Measurements from ENCODE around the gene TJP1.

TJP1 gene

DNA sequence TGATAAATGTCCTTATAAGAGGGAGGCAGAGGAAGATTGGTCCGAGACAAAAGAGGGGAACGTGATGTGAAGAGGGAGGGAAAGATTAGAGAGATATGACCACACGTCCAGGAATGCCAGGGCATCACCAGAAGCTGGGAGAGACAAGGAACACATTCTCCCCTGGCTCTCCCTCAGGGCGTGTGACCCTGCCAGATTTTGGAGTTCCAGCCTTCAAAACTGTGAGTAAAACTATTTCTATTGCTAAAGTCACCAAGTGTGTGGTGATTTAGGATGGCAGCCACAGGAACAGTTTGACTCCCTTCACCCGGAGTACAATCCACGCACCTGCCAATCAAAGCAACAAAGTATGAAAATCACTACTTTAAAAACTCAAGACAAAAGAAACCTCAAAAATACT, 32.1 kb upstream of the TJP1 start:
- no peak for DNase-seq (ENCODE audit: low read depth)
- TF ChIP-seq, protein P1, sequence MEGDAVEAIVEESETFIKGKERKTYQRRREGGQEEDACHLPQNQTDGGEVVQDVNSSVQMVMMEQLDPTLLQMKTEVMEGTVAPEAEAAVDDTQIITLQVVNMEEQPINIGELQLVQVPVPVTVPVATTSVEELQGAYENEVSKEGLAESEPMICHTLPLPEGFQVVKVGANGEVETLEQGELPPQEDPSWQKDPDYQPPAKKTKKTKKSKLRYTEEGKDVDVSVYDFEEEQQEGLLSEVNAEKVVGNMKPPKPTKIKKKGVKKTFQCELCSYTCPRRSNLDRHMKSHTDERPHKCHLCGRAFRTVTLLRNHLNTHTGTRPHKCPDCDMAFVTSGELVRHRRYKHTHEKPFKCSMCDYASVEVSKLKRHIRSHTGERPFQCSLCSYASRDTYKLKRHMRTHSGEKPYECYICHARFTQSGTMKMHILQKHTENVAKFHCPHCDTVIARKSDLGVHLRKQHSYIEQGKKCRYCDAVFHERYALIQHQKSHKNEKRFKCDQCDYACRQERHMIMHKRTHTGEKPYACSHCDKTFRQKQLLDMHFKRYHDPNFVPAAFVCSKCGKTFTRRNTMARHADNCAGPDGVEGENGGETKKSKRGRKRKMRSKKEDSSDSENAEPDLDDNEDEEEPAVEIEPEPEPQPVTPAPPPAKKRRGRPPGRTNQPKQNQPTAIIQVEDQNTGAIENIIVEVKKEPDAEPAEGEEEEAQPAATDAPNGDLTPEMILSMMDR (IDR thresholded peaks at IDR 0.05; ENCODE audit: low read depth, low read length, missing control alignments): no peak
- in situ Hi-C loops (cut with HindIII; ENCODE audit: low sequenced_read_pairs): no loop called here

DNA sequence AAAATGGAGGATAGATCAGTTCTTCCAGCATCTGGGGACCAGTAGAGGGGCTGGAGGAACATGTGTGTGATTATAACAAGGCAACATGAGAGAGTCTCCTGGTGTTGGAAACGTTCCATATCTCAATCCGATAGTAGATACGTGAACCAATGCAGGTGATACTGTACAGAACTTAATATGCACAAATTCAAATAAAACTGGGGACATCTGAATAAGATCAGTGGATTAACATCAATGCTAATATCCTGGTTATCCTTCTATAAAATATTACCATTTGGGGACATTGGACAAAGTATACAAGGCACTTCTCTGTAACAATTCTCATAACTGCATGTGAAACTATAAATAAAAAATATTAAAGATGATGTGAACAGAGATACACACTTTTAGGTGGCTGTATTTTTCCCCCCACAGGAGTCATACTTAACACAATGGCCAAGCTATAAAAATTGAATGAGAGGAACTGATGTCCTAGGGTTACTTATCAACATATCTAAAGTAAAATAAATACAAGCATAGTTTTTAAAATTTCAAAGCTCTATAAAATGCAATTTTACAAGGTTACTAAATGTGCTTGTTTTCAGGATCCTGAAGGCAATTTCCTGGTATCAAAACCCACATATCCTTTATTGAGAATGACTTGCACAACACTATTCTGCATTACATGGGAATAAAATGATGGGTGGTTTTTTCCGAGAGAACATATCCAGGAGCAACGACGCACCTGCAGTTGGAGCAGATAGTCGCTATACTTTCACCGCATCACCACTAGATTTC, 31.1 kb upstream of the TJP1 start:
- H3K4me3 ChIP-seq (ENCODE audit: low read depth, low read length): no peak overlapping the region
- TF ChIP-seq, protein P1 (IDR thresholded peaks at IDR 0.05; ENCODE audit: low read depth, low read length, missing control alignments): no peak
- DNase-seq (ENCODE audit: low read depth): no peak
- in situ Hi-C loops (cut with HindIII; ENCODE audit: low sequenced_read_pairs): no loop called here

More for the DNA sequence above, 32.1 kb upstream of the TJP1 start:
- no peak overlapping the region for H3K4me3 ChIP-seq (ENCODE audit: low read depth, low read length)

- DNase-seq (ENCODE audit: low read depth): no peak
Measured at GRCh38 chr15:29852201-29852600, 29.9 kb upstream of the TJP1 start.

DNA sequence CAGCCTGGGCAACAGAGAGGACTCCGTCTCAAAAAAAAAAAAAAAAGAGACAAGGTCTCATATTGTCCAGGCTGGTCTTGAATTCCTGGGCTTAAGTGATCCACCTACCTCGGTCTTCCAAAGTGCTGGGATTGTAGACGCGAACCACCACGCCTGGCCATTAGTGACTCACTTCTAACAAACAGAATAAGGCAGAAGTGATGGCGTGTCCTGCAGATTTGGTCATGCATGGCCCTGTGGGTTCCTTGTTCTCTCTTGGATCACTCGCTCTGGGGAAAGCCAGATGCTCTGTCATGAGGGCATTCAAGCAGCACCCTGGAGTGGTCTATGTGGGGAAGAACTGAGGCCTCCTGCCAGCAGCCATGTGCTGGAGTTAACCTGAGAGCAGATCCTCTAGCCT, 27.4 kb upstream of the TJP1 start:
- in situ Hi-C loops (cut with HindIII; ENCODE audit: low sequenced_read_pairs): no loop called here
- TF ChIP-seq, protein P1 (IDR thresholded peaks at IDR 0.05; ENCODE audit: low read depth, low read length, missing control alignments): no peak
- no peak overlapping the region for H3K4me3 ChIP-seq (ENCODE audit: low read depth, low read length)
- DNase-seq (ENCODE audit: low read depth): no peak

More at GRCh38 chr15:29852201-29852600, 29.9 kb upstream of the TJP1 start:
- no peak overlapping the region for H3K4me3 ChIP-seq (ENCODE audit: low read depth, low read length)
- in situ Hi-C loops (cut with HindIII; ENCODE audit: low sequenced_read_pairs): no loop called here
- TF ChIP-seq, protein P1 (IDR thresholded peaks at IDR 0.05; ENCODE audit: low read depth, low read length, missing control alignments): no peak

GRCh38 chr15:29849218-29849617, 26.9 kb upstream of the TJP1 start:
- H3K4me3 ChIP-seq (ENCODE audit: low read depth, low read length): no peak overlapping the region
- TF ChIP-seq, protein P1 (IDR thresholded peaks at IDR 0.05; ENCODE audit: low read depth, low read length, missing control alignments): no peak
- in situ Hi-C loops (cut with HindIII; ENCODE audit: low sequenced_read_pairs): no loop called here
- DNase-seq (ENCODE audit: low read depth): no peak

GRCh38 chr15:29844290-29844903, 22.1 kb upstream of the TJP1 start:
- no peak overlapping the region for H3K4me3 ChIP-seq (ENCODE audit: low read depth, low read length)
- no peak for DNase-seq (ENCODE audit: low read depth)
- TF ChIP-seq, protein P1 (IDR thresholded peaks at IDR 0.05; ENCODE audit: low read depth, low read length, missing control alignments): no peak
- in situ Hi-C loops (cut with HindIII; ENCODE audit: low sequenced_read_pairs): no loop called here
